GM18507 (cell line): ENCODE measurements around the gene PSMA7.

Experiments used
- DNase-seq: peaks from one replicate; pipeline ENCODE4 v3.0.0; 2011; ENCODE audit warnings: low read depth; ENCODE audit not compliant: insufficient read length; ENCODE audit errors: extremely low spot score
- FAIRE-seq: peaks from 2 replicates; lab custom pipeline; 2011; peaks lifted over from hg19 to GRCh38; lab: Jason Lieb, UNC

PSMA7 gene

GRCh38 chr20:62143081-62143956 is at the start of gene PSMA7, which contains the start of gene SS18L1:
PSMA7 (minus strand) TSS chr20:62143394; CDS start chr20:62143303, 91 bp downstream.
SS18L1 (plus strand) TSS chr20:62143769; CDS start chr20:62143821, 52 bp downstream.
- FAIRE-seq (peak; percentile 47), DNase-seq (peak; percentile 85)

GRCh38 chr20:62192635-62193034 is 49.4 kb upstream of the PSMA7 start:
- FAIRE-seq: no peak

GRCh38 chr20:62191781-62192559 is 48.8 kb upstream of the PSMA7 start:
- FAIRE-seq (no peak), DNase-seq (no peak)

More at GRCh38 chr20:62192635-62193034, 49.4 kb upstream of the PSMA7 start:
- no peak for DNase-seq

DNA sequence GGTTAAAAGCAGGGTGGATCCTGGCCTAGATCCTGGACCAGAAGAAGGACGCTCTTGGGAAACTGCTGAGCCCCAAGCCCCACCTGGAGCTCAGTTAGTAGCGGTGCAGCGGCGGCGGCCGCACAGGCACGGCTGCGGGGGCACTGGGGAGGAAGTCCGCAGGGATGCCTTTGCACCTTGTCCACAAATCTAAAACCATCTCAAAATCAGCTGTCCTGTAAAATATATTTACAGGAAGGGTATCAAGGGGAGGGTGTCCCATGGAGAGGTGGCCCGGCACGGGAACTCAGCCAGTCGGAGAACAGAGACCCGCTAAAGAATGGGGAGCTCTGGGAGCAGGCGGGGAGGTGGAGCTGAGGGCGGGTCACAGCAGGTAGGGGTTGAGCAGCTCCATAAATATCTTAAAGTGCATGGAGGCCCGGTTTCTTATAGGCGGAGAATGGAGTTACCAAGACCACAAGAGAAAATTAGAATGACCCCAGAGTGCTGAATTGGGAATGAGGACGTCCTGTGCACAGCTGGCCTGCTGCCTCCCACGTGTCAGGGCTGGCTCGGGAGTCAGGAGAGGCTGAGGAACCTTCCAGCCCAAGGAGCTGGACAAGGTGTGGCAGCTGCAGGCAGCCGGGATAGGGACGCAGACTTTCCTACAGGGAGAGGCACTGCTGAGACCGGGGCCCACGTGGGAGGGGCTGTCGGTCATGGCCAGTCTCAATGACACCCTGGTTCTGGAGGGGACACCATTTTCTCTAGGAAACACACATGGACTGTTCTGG is 47.6 kb upstream of the PSMA7 start:
- no peak for DNase-seq
- no peak for FAIRE-seq

DNA sequence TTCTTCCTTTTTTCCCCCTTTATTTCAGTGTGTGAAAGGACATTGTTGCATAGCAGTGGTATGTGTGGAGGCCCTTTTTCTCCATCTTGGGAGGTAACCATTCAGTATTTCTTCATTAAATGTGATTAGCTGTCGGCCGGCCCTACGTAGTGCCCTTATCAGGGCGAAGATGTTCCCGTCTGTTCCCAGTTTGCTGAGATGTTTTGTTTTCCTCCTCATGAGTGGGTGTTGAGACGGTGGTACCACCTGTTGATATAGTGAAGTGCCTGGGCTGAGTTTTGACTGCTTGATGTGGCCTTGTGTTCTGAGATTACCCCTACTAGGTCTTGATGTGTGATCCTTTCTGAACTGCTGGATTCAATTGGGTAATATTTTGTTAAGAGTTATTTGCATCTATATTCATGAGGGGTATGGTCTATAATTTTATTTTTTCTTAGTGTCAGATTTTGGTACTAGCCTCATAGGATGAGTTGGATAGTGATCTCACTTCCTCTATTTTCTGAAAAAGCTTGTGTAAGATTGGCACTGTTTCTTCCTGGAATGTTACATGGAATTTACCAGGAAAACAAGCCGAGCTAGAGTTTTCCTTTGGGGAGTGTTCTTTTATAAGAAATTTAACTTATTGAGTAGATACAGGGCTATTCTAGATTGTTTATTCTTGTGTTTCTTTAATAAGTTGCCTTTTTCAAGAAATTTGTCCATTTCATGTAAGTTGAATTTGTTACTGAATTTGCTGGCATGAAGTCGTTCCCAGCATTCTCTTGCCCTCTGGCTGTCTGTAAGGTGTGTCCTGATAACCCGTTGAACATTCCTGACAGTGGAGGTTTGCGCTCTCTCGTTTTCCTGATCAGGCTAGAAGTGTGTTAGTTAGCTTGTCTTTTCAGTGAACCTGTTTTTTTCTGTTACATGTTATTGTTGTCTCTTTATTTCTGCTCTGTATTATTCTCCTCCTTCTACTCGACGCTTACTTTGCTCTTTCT is 44.0 kb upstream of the PSMA7 start:
- FAIRE-seq: no peak
- no peak for DNase-seq

- DNase-seq (no peak), FAIRE-seq (no peak)
Observed at GRCh38 chr20:62186096-62186426, 42.9 kb upstream of the PSMA7 start.

DNA sequence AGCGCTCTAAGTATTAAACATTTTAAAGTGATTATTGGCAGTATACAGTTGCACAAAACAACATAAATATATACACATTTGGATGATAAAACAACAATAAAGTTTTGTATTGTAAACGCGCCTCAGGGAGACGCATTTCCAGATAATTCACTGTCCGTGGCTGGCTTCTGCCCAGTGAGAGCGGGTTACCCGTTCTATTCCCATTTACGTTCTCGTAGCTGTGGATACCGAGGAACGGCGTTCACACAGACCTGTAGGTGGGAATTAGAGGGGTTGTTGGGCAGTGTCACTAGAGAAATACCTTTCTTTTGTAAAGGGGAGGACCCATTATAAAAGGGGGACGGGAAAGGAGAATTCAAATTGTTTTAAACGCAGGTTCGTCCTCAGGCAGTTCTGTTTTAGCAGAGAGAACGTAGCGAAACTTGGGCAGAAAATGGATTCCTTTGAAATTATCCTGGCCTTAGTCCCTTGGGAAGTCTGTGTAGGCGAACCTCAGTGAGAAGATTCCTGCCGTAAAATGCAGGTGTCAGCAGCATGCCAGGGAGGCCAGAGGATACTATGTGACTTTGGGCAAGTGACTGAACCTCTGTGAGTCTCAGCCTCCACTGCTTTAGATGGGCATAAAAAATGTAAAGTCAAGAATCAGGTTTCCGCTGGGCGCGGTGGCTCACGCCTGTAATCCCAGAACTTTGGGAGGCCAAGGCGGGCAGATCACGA is 40.4 kb upstream of the PSMA7 start:
- DNase-seq: no peak
- no peak for FAIRE-seq

DNA sequence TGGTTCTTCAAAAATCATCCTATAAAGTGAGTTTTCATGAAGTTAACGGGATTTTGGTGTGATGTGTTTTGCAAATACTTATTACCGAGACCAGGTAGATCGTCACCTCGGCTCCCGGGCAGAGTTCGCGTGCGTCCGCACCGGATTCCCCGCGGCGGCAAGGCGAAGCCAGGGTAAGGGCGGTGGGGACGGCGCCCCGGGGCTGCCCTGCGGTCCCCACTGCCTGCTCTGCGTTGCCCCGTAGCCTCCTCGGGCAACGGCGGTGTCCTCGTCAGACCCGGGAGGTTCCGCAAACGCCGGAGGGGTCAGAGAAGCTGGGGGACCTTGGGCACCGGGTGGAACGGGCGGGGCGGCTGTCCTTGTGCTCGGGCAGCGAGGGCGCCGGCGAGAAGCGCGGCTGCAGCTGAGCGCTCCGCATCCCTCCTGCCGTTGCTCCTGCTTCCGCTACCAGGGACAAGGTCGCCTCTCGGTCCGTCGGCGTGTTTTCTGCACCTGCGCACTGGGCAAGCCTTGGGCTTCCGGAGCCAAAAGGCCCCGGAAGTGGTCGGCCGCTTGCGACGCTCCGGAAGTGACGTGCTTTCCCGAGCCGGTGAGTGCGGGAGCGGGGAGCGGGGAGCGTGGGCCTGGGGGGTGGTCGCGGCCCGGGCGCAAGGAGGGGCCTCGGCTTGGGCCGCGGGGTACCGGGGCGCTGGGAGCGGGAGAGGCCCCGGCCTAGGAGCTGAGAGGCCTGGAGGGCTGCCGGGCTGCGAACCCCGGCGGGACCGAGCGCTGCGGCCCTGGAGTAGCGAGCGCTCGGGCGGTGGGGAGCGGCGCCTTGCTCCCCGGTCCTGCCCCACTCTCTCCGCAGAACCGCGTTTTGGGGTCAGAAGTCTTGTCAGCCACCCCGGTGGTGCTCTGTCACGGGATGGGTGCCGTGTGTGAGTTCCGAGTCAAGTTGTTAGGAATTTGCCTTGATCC is 39.6 kb upstream of the PSMA7 start, which contains the start of gene MTG2:
MTG2 (plus strand) TSS at position 560 of the 957 bp plus-strand sequence. CDS start 10,393 bp downstream, outside the sequence.
- peak; percentile 88 for FAIRE-seq
- peak; percentile 100 for DNase-seq

DNA sequence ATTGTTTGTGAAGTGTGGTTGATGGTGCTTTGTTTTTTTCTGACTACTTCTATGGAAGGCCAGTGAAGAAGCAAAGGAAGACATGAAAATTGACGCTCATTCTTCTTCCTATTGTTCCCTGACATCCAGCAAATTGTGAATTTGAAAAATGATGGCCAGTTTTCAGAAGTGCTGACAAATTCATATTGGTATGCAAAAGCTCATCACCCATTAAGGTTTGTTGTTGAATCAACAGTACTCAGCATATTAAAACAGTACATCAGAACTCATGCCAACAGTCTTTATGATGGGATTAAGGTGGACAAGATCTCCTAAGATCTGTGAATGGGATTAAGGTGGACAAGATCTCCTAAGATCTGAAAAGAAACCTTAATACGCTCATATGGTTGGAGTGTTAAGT is 38.6 kb upstream of the PSMA7 start:
- FAIRE-seq (no peak), DNase-seq (no peak)

GRCh38 chr20:62179162-62179504 is 35.9 kb upstream of the PSMA7 start:
- DNase-seq: no peak
- no peak for FAIRE-seq

GRCh38 chr20:62178316-62179161 is 35.3 kb upstream of the PSMA7 start:
- DNase-seq: no peak
- FAIRE-seq: no peak

GRCh38 chr20:62177307-62177706 is 34.1 kb upstream of the PSMA7 start:
- DNase-seq: no peak
- no peak for FAIRE-seq

GRCh38 chr20:62176866-62177265 is 33.7 kb upstream of the PSMA7 start:
- FAIRE-seq (no peak), DNase-seq (no peak)

GRCh38 chr20:62175711-62176110 is 32.5 kb upstream of the PSMA7 start:
- DNase-seq: no peak
- no peak for FAIRE-seq

- FAIRE-seq (no peak), DNase-seq (no peak)
Observed at GRCh38 chr20:62174870-62175624, 31.9 kb upstream of the PSMA7 start.
